T-cell (primary cell): ENCODE results near the gene ISY1. TPM values are rescaled to one million over a fixed set of nuclear protein-coding genes. Genes with fewer than 3 reads are reported as not detected.

Experiments used
- ATAC-seq, 4 experiments: fragments of 200-7000 bp in 3 of 4; fragments of 150-1000 bp in 1 of 4; cut with Tn5 transposase; replicated peaks in 1 of 4; 1 replicate in 3 of 4; 2 replicates in 1 of 4; pipeline ENCODE4 v1.10.0; 2021; ENCODE audit warnings: moderate library complexity in 3 of 4, mild to moderate bottlenecking in 2 of 4, moderate number of reproducible peaks in 1 of 4
- CTCF ChIA-PET, 2 donors: fragments of 300-600 bp; sonication (Branson Sonifier 250); formaldehyde crosslinking; loops; one replicate each; lab custom pipeline; 2022; ENCODE audit warnings: antibody characterized with exemption in 2 of 2; lab: Charles Lee
- POLR2A ChIA-PET, 2 donors: fragments of 300-600 bp; sonication (Branson Sonifier 250); formaldehyde crosslinking; loops; one replicate each; lab custom pipeline; 2022; ENCODE audit warnings: antibody characterized with exemption in 2 of 2; lab: Charles Lee
- DNase-seq, 35 experiments: peaks; one replicate each; pipeline versions ENCODE4 v3.0.0 to v3.0.0-alpha.2; 2013 to 2023
- H3K27ac ChIP-seq: one replicate; pipeline ENCODE4 v1.5.1; 2013; ENCODE audit warnings: low read length
- H3K27me3 ChIP-seq, 2 experiments: replicated peaks in 1 of 2; 1 replicate in 1 of 2; 2 replicates in 1 of 2; pipeline versions ENCODE4 v1.6.1 to v1.7.0; 2013; ENCODE audit warnings: low read length in 1 of 2, mixed read lengths in 1 of 2; ENCODE audit not compliant: control insufficient read depth in 2 of 2, insufficient read depth in 2 of 2; ENCODE audit errors: extremely low read depth in 1 of 2
- H3K36me3 ChIP-seq, 2 donors: 1 replicate in 1 of 2; 2 replicates in 1 of 2; pipeline versions ENCODE4 v1.6.1 to v1.7.0; 2013; ENCODE audit warnings: low read length in 1 of 2; ENCODE audit not compliant: control insufficient read depth in 2 of 2, insufficient read depth in 1 of 2; ENCODE audit errors: extremely low read depth in 1 of 2
- H3K4me1 ChIP-seq, 2 experiments: 1 replicate in 1 of 2; 2 replicates in 1 of 2; pipeline versions ENCODE4 v1.6.1 to v1.7.0; 2013; ENCODE audit warnings: low read length in 2 of 2, mixed read lengths in 1 of 2; ENCODE audit not compliant: insufficient read depth in 2 of 2, control insufficient read depth in 1 of 2; ENCODE audit errors: extremely low read depth in 1 of 2
- H3K4me3 ChIP-seq, 2 donors: 1 replicate in 1 of 2; 2 replicates in 1 of 2; pipeline versions ENCODE4 v1.5.1 to v1.7.0; 2013; ENCODE audit warnings: mild to moderate bottlenecking in 2 of 2, low read length in 1 of 2, moderate library complexity in 1 of 2; ENCODE audit not compliant: control insufficient read depth in 1 of 2; ENCODE audit errors: extremely low read depth in 1 of 2
- H3K9me3 ChIP-seq: 2 replicates; pipeline ENCODE4 v1.7.0; 2013
- H3K27ac Mint-ChIP-seq, 2 donors: one replicate each; pipeline ENCODE4 v1.8.0; 2020 to 2021; ENCODE audit warnings: mild to moderate bottlenecking in 2 of 2, mixed read lengths in 2 of 2
- H3K27me3 Mint-ChIP-seq, 2 donors: one replicate each; pipeline ENCODE4 v1.8.0; 2021 to 2022; ENCODE audit warnings: mixed read lengths in 2 of 2
- H3K36me3 Mint-ChIP-seq: one replicate; pipeline ENCODE4 v1.8.0; 2021; ENCODE audit warnings: mixed read lengths
- H3K4me1 Mint-ChIP-seq, 3 donors: one replicate each; pipeline ENCODE4 v1.8.0; 2020 to 2022; ENCODE audit warnings: mixed read lengths in 3 of 3, mild to moderate bottlenecking in 1 of 3
- H3K4me3 Mint-ChIP-seq, 3 donors: one replicate each; pipeline ENCODE4 v1.8.0; 2020 to 2022; ENCODE audit warnings: mild to moderate bottlenecking in 3 of 3, mixed read lengths in 3 of 3, moderate library complexity in 3 of 3
- H3K9me3 Mint-ChIP-seq, 3 donors: one replicate each; pipeline ENCODE4 v1.8.0; 2020 to 2022; ENCODE audit warnings: mixed read lengths in 3 of 3
- WGBS: methylation state at CpG from one replicate; pipeline ENCODE4 v1.1.5; 2013; ENCODE audit warnings: missing lambda C conversion rate; ENCODE audit not compliant: insufficient coverage; 5-methylcytosine and 5-hydroxymethylcytosine counted together
- total RNA-seq, 35 experiments: library from RNA in 6 of 35; stranded (reverse) in 6 of 35; fragments of 120-200 nt in 1 of 35; gene quantifications; one replicate each; pipeline versions ENCODE4 v1.2.1 to v1.2.4 and lab custom pipeline; 2013 to 2026

Gene ISY1
- total RNA-seq, 5 donors from 2014 or later (not counting 1 experiment from before 2014, with no cell fraction given) = 34.8 to 42.0 (median 35.9) TPM

GRCh38 chr3:129132097-129132866 lies 28.6 kb downstream of the ISY1 start:
- no peaks in the 10 kb centered on the region for H3K27me3 Mint-ChIP-seq
- peaks cover 46% of the 10 kb centered on the region for H3K36me3 Mint-ChIP-seq
- H3K4me1 Mint-ChIP-seq = peaks cover 15 to 19% (median 17%) of the 10 kb centered on the region in 3 donors
- DNase-seq = no peak
- Histone ChIP-seq H3K27ac (no peak overlapping the region), H3K9me3 (no peaks in the 10 kb centered on the region), H3K4me1 (peaks cover 0 to 9% of the 10 kb centered on the region in 2 experiments), H3K27me3 (no peaks in the 10 kb centered on the region), H3K36me3 (peaks cover 17 to 72% of the 10 kb centered on the region in 2 donors), H3K4me3 (no peak overlapping the region)
- H3K9me3 Mint-ChIP-seq = no peaks in the 10 kb centered on the region
- 73% methylated on average over 4 of the region's 5 CpGs for WGBS
- POLR2A ChIA-PET = interaction anchor here in 1 of 2 donors (0.5 kb wide), 1 partner anchor 485 kb away, joined by 4 read pairs; no protein-coding TSS in a partner anchor
- H3K27ac Mint-ChIP-seq = peak overlapping the region; percentile 58 to 87
- no peak overlapping the region for H3K4me3 Mint-ChIP-seq
- CTCF ChIA-PET = interaction anchor here (0.6 to 0.9 kb wide), 3 partner anchors 14 to 162 kb away, joined by 3 to 7 read pairs (median 3); no protein-coding TSS in a partner anchor
- peak; percentile 30 to 74 (median 40) for ATAC-seq

DNA sequence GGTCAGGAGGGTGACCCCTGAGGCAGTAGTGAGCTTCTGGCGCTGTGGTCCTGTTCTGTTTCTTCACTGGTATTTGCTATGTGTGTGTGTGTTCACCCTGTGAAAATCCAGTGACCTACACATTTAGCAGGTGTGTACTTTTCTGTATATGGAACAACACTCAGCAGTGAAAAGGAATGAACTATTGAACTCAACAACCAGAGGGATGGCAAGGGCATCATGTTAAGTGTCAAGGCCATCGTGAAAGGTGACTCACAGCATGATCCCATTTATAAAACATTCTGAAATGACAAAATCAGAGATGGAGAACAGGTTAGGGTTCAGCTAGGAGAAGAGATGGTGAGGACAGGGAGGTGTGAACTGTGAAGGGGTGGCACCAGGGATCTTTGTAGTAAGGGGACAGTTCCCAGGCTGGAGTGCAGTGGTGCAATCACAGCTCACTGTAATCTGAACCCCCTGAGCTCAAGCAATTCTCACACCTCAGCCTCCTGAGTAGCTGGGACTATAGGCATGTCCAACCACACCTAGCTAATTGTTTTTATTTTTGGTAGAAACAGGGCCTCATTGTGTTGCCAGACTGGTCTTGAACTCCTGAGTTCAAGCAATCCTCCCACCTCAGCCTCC lies 29.3 kb downstream of the ISY1 start:
- ChIA-PET CTCF (interaction anchor here (0.6 to 1.0 kb wide), 3 partner anchors 14 to 162 kb away, joined by 3 read pairs; no protein-coding TSS in a partner anchor), POLR2A (no interaction called here)
- H3K4me1 Mint-ChIP-seq = peaks cover 15 to 22% (median 19%) of the 10 kb centered on the region in 3 donors
- no peaks in the 10 kb centered on the region for H3K9me3 Mint-ChIP-seq
- 100% methylated on average over 1 of the region's 2 CpGs for WGBS
- peaks cover 44% of the 10 kb centered on the region for H3K36me3 Mint-ChIP-seq
- H3K4me3 Mint-ChIP-seq = no peak overlapping the region
- peaks cover 17 to 68% of the 10 kb centered on the region in 2 donors for H3K36me3 ChIP-seq
- no peaks in the 10 kb centered on the region for H3K27me3 Mint-ChIP-seq
- no peaks in the 10 kb centered on the region for H3K9me3 ChIP-seq
- H3K4me3 ChIP-seq = no peak overlapping the region
- DNase-seq = no peak
- peaks cover 0 to 9% of the 10 kb centered on the region in 2 experiments for H3K4me1 ChIP-seq
- no peaks in the 10 kb centered on the region for H3K27me3 ChIP-seq
- H3K27ac ChIP-seq = no peak overlapping the region
- peak overlapping the region; percentile 58 to 87 for H3K27ac Mint-ChIP-seq
- ATAC-seq = no peak

- H3K9me3 Mint-ChIP-seq = no peaks in the 10 kb centered on the region
- 98% methylated on average over 6 of the region's 13 CpGs for WGBS
- peaks cover 0 to 9% of the 10 kb centered on the region in 2 experiments for H3K4me1 ChIP-seq
- POLR2A ChIA-PET = no interaction called here
- H3K4me3 ChIP-seq = no peak overlapping the region
- H3K4me1 Mint-ChIP-seq = peaks cover 15 to 26% (median 19%) of the 10 kb centered on the region in 3 donors
- H3K27me3 Mint-ChIP-seq = no peaks in the 10 kb centered on the region
- no peaks in the 10 kb centered on the region for H3K27me3 ChIP-seq
- peaks cover 17 to 68% of the 10 kb centered on the region in 2 donors for H3K36me3 ChIP-seq
- H3K36me3 Mint-ChIP-seq = peaks cover 44% of the 10 kb centered on the region
- no peak for ATAC-seq
- CTCF ChIA-PET = interaction anchor here in 1 of 2 donors (0.5 kb wide), 1 partner anchor 36 kb away, joined by 3 read pairs; no protein-coding TSS in a partner anchor
- no peak overlapping the region for H3K27ac ChIP-seq
- no peak overlapping the region for H3K27ac Mint-ChIP-seq
- no peaks in the 10 kb centered on the region for H3K9me3 ChIP-seq
- no peak for DNase-seq
- no peak overlapping the region for H3K4me3 Mint-ChIP-seq
Measured at GRCh38 chr3:129130291-129130813, 30.5 kb downstream of the ISY1 start.

DNA sequence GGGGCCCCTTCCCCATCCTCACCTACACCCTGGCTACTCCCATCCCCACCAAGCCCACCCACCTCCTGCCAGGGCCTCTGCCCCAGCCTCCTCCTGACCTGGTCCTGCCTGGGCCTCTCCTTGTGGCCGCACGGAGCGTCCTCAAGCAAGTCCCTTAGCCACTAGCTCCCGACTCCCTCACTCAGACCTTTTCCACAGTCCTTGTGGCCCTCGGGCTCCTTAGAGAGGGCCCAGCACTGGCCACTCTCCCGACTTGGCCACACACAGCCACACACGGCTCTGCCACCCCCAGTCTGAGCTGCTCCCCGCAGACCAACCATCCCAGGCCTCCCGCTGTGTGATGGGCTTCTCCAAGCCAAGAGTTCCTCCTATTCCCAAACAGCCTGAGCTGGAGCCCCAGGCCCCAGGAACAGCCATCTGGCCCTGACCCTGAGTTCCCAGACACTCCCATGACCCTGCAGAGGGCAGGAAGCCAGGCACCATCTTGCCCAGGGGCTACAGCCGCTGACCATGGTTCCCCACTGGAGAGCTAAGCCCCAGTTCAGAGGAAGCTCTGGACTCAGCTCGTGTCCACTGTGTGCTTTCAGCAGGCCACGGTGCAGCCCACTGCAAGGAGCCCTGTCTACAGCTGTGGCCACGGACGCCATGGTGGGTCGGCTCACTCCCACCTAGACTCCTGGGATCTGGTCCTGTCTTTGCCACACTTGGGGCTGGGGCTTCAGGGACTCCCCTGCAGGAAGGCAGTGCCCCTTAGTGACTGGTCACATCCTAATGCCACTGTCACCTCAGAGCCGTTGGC lies 32.3 kb downstream of the ISY1 start:
- no peak overlapping the region for H3K27ac ChIP-seq
- DNase-seq = no peak
- ATAC-seq = no peak
- peaks cover 0 to 11% of the 10 kb centered on the region in 2 experiments for H3K4me1 ChIP-seq
- no peaks in the 10 kb centered on the region for H3K27me3 ChIP-seq
- POLR2A ChIA-PET = interaction anchor here in 1 of 2 donors (0.6 kb wide), 1 partner anchor 42 kb away, joined by 3 read pairs; no protein-coding TSS in a partner anchor
- 96% methylated on average over 14 of the region's 16 CpGs for WGBS
- H3K36me3 ChIP-seq = peaks cover 15 to 54% of the 10 kb centered on the region in 2 donors
- no peaks in the 10 kb centered on the region for H3K9me3 ChIP-seq
- H3K27ac Mint-ChIP-seq = no peak overlapping the region
- peak overlapping the region in 1 of 3 donors; percentile 31 for H3K4me3 Mint-ChIP-seq
- CTCF ChIA-PET = no interaction called here
- H3K36me3 Mint-ChIP-seq = peaks cover 33% of the 10 kb centered on the region
- H3K27me3 Mint-ChIP-seq = no peaks in the 10 kb centered on the region
- no peak overlapping the region for H3K4me3 ChIP-seq
- peaks cover 15 to 22% (median 17%) of the 10 kb centered on the region in 3 donors for H3K4me1 Mint-ChIP-seq
- H3K9me3 Mint-ChIP-seq = no peaks in the 10 kb centered on the region

GRCh38 chr3:129126726-129127280 lies 34.1 kb downstream of the ISY1 start:
- Mint-ChIP-seq H3K4me1 (peaks cover 9 to 21% (median 18%) of the 10 kb centered on the region in 3 donors), H3K27ac (peak overlapping the region; percentile 44 to 78), H3K4me3 (no peak overlapping the region), H3K27me3 (no peaks in the 10 kb centered on the region), H3K36me3 (peaks cover 18% of the 10 kb centered on the region), H3K9me3 (no peaks in the 10 kb centered on the region)
- Histone ChIP-seq H3K4me1 (peaks cover 0 to 19% of the 10 kb centered on the region in 2 experiments), H3K27ac (no peak overlapping the region), H3K4me3 (no peak overlapping the region), H3K36me3 (peaks cover 9 to 40% of the 10 kb centered on the region in 2 donors), H3K9me3 (no peaks in the 10 kb centered on the region), H3K27me3 (no peaks in the 10 kb centered on the region)
- DNase-seq (no peak), ATAC-seq (no peak)
- WGBS = 93% methylated on average over 9 of the region's 9 CpGs
- CTCF ChIA-PET = interaction anchor here in 1 of 2 donors (0.7 kb wide), 1 partner anchor 74 kb away, joined by 3 read pairs; no protein-coding TSS in a partner anchor
- POLR2A ChIA-PET = interaction anchor here in 1 of 2 donors (0.5 kb wide), 1 partner anchor 10 kb away, joined by 5 read pairs; no protein-coding TSS in a partner anchor
